ENCODE data around the gene NTF4. TPM values are rescaled to one million over a fixed set of nuclear protein-coding genes. Genes with fewer than 3 reads are reported as not detected.
A peak's percentile ranks its signal among the peaks of the same experiment; 100 is the strongest.
"Not testable (repeated sequence)": the region's sequence is repeated elsewhere in the genome, so short reads cannot be mapped to it uniquely, and the experiment has no call there.

The NTF4 gene
- total RNA-seq, 1 donor from 2014 or later: 7.3 TPM

GRCh38 chr19:49081273-49081672 lies 16.7 kb upstream of the NTF4 start:
- TF ChIP-seq, protein P1, sequence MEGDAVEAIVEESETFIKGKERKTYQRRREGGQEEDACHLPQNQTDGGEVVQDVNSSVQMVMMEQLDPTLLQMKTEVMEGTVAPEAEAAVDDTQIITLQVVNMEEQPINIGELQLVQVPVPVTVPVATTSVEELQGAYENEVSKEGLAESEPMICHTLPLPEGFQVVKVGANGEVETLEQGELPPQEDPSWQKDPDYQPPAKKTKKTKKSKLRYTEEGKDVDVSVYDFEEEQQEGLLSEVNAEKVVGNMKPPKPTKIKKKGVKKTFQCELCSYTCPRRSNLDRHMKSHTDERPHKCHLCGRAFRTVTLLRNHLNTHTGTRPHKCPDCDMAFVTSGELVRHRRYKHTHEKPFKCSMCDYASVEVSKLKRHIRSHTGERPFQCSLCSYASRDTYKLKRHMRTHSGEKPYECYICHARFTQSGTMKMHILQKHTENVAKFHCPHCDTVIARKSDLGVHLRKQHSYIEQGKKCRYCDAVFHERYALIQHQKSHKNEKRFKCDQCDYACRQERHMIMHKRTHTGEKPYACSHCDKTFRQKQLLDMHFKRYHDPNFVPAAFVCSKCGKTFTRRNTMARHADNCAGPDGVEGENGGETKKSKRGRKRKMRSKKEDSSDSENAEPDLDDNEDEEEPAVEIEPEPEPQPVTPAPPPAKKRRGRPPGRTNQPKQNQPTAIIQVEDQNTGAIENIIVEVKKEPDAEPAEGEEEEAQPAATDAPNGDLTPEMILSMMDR (IDR thresholded peaks at IDR 0.05; ENCODE audit: insufficient read depth, low read depth, low read length): no peak
- no peak for TF ChIP-seq EZH2 (IDR thresholded peaks at IDR 0.05; ENCODE audit: insufficient read depth, low read length)
- no peak overlapping the region for H3K27ac ChIP-seq (ENCODE audit: low read depth, low read length)
- DNase-seq (ENCODE audit: low read depth): no peak
- H3K27me3 ChIP-seq (ENCODE audit: insufficient read depth, low read length): no peaks in the 10 kb centered on the region
- no peaks in the 10 kb centered on the region for H3K36me3 ChIP-seq (ENCODE audit: insufficient read depth, low read length)
- H3K9me3 ChIP-seq (ENCODE audit: insufficient read depth, low read depth, low read length): peaks cover 3% of the 10 kb centered on the region
- peaks cover 10% of the 10 kb centered on the region for H3K79me2 ChIP-seq (ENCODE audit: insufficient read depth, low read length)
- Mint-ChIP-seq H3K4me1 (ENCODE audit: low read depth, unreplicated experiment) (no peaks in the 10 kb centered on the region), H3K36me3 (ENCODE audit: low read depth, unreplicated experiment) (peaks cover 4% of the 10 kb centered on the region), H3K27me3 (ENCODE audit: low read depth, unreplicated experiment) (peaks cover 5% of the 10 kb centered on the region), H3K9me3 (ENCODE audit: unreplicated experiment) (no peaks in the 10 kb centered on the region), H3K4me3 (ENCODE audit: unreplicated experiment) (no peak overlapping the region), H3K27ac (ENCODE audit: unreplicated experiment) (no peak overlapping the region)
- H3K4me2 ChIP-seq (ENCODE audit: low read length): no peak overlapping the region
- H4K20me1 ChIP-seq (ENCODE audit: insufficient read depth, low read length): peaks cover 8% of the 10 kb centered on the region
- peaks cover 7% of the 10 kb centered on the region for H3K4me1 ChIP-seq (ENCODE audit: insufficient read depth, low read length)
- H3K4me3 ChIP-seq (ENCODE audit: insufficient read depth, low read depth, low read length): no peak overlapping the region
- no peak overlapping the region for H3K9ac ChIP-seq (ENCODE audit: low read length)
- no peak for FAIRE-seq
- no peak overlapping the region for H2AFZ ChIP-seq (ENCODE audit: low read depth, low read length)

GRCh38 chr19:49080392-49080791 lies 15.8 kb upstream of the NTF4 start:
- Histone ChIP-seq H3K4me3 (ENCODE audit: insufficient read depth, low read depth, low read length) (no peak overlapping the region), H2AFZ (ENCODE audit: low read depth, low read length) (no peak overlapping the region), H3K27ac (ENCODE audit: low read depth, low read length) (no peak overlapping the region), H4K20me1 (ENCODE audit: insufficient read depth, low read length) (no peaks in the 10 kb centered on the region), H3K4me1 (ENCODE audit: insufficient read depth, low read length) (peaks cover 4% of the 10 kb centered on the region), H3K9me3 (ENCODE audit: insufficient read depth, low read depth, low read length) (peaks cover 3% of the 10 kb centered on the region), H3K36me3 (ENCODE audit: insufficient read depth, low read length) (no peaks in the 10 kb centered on the region), H3K27me3 (ENCODE audit: insufficient read depth, low read length) (no peaks in the 10 kb centered on the region), H3K9ac (ENCODE audit: low read length) (no peak overlapping the region), H3K79me2 (ENCODE audit: insufficient read depth, low read length) (peaks cover 2% of the 10 kb centered on the region), H3K4me2 (ENCODE audit: low read length) (no peak overlapping the region)
- DNase-seq (ENCODE audit: low read depth) (no peak), FAIRE-seq (no peak)
- no peaks in the 10 kb centered on the region for H3K4me1 Mint-ChIP-seq (ENCODE audit: low read depth, unreplicated experiment)
- TF ChIP-seq, protein P1 (IDR thresholded peaks at IDR 0.05; ENCODE audit: insufficient read depth, low read depth, low read length): no peak
- no peak for TF ChIP-seq EZH2 (IDR thresholded peaks at IDR 0.05; ENCODE audit: insufficient read depth, low read length)
- H3K36me3 Mint-ChIP-seq (ENCODE audit: low read depth, unreplicated experiment): no peaks in the 10 kb centered on the region
- no peak overlapping the region for H3K4me3 Mint-ChIP-seq (ENCODE audit: unreplicated experiment)
- H3K9me3 Mint-ChIP-seq (ENCODE audit: unreplicated experiment): peaks cover under 1% of the 10 kb centered on the region
- peaks cover 5% of the 10 kb centered on the region for H3K27me3 Mint-ChIP-seq (ENCODE audit: low read depth, unreplicated experiment)
- H3K27ac Mint-ChIP-seq (ENCODE audit: unreplicated experiment): no peak overlapping the region

DNA sequence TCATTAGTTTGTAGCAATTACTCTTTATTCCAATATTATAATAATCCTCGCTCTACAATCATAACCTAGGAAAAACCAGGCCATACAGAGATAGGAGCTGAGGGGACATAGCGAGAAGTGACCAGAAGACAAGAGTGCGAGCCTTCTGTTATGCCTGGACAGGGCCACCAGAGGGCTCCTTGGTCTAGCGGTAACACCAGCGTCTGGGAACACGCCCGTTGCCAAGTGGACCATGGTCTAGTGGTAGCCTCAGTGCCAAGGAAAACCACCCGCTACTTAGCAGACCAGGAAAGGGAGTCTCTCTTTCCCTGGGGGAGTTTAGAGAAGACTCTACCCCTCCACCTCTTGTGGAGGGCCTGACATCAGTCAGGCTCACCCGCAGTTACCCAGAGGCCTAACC lies 10.3 kb upstream of the NTF4 start:
- Mint-ChIP-seq H3K27me3 (ENCODE audit: low read depth, unreplicated experiment) (peaks cover 15% of the 10 kb centered on the region), H3K36me3 (ENCODE audit: low read depth, unreplicated experiment) (peaks cover 17% of the 10 kb centered on the region), H3K9me3 (ENCODE audit: unreplicated experiment) (peaks cover 17% of the 10 kb centered on the region)
- H3K9ac ChIP-seq (ENCODE audit: low read length); H3K36me3 ChIP-seq (ENCODE audit: insufficient read depth, low read length); H3K4me1 ChIP-seq (ENCODE audit: insufficient read depth, low read length); H3K27me3 ChIP-seq (ENCODE audit: insufficient read depth, low read length); H3K27ac Mint-ChIP-seq (ENCODE audit: unreplicated experiment); H3K27ac ChIP-seq (ENCODE audit: low read depth, low read length); H3K4me3 ChIP-seq (ENCODE audit: insufficient read depth, low read depth, low read length); H4K20me1 ChIP-seq (ENCODE audit: insufficient read depth, low read length); H3K4me2 ChIP-seq (ENCODE audit: low read length); FAIRE-seq; H3K9me3 ChIP-seq (ENCODE audit: insufficient read depth, low read depth, low read length); H3K79me2 ChIP-seq (ENCODE audit: insufficient read depth, low read length); H3K4me3 Mint-ChIP-seq (ENCODE audit: unreplicated experiment); H3K4me1 Mint-ChIP-seq (ENCODE audit: low read depth, unreplicated experiment); H2AFZ ChIP-seq (ENCODE audit: low read depth, low read length): not testable (repeated sequence)
- DNase-seq (ENCODE audit: low read depth): peak; percentile 46
- TF ChIP-seq, protein P1 (IDR thresholded peaks at IDR 0.05; ENCODE audit: insufficient read depth, low read depth, low read length): peak; percentile 41

All from astrocyte (in vitro differentiated cells and primary cell).